Measurements from ENCODE around the gene BORCS5.

Gene BORCS5

GRCh38 chr12:12439636-12440035 lies 82.8 kb downstream of the BORCS5 start:
- Histone ChIP-seq H3K27me3 (no peaks in the 10 kb centered on the region), H3K4me1 (peaks cover 0 to 37% (median 29%) of the 10 kb centered on the region in 4 donors), H3K4me3 (no peak overlapping the region), H3K27ac (no peak overlapping the region), H3K36me3 (peaks cover 0 to 9% (median 0%) of the 10 kb centered on the region in 3 donors), H3K9me3 (no peaks in the 10 kb centered on the region)
- intact Hi-C loops (cut with DNase I; ENCODE audit: low total_unique reads) = no loop called here
- DNase-seq = peak in 1 of 2 donors; percentile 28
- no peak for TF ChIP-seq CTCF (IDR thresholded peaks at IDR 0.05)

DNA sequence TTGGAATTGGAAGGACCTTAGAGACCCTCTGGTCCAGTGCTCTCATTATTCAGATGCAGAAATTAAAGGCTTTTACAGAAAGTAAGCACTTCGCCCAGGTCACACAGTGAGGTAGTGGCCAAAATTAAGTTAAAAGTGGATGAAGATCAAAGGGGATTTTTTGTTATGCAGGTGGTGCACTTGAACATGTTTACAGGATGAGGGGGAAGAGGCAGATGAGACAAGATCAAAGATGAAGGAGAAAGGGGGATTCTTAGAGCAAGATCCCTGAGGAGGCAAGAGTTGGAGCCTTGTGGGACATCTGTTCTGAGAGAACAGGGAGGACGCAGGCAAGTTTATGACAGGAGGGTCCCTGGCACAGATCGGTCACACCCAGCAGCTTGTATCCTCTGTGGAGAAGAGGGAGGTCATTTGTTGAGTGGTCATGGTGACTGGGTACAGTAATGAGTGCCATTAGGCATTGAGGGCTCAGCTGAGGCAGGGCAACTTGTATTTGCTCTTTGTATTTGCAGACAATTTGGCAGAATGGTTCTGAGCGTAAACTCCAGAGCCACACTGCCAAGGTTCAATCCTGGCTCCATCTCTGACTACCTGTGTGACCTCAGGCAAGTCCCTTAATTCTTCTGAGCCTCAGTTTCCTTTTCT lies 84.0 kb downstream of the BORCS5 start:
- TF ChIP-seq CTCF (IDR thresholded peaks at IDR 0.05) = no peak
- peaks cover 0 to 7% (median 0%) of the 10 kb centered on the region in 3 donors for H3K36me3 ChIP-seq
- H3K27ac ChIP-seq = peak overlapping the region; percentile 51 to 70
- peaks cover 0 to 37% (median 31%) of the 10 kb centered on the region in 4 donors for H3K4me1 ChIP-seq
- H3K27me3 ChIP-seq = no peaks in the 10 kb centered on the region
- no peaks in the 10 kb centered on the region for H3K9me3 ChIP-seq
- H3K4me3 ChIP-seq = no peak overlapping the region
- intact Hi-C loops (cut with DNase I; ENCODE audit: low total_unique reads) = no loop called here
- no peak for DNase-seq

DNA sequence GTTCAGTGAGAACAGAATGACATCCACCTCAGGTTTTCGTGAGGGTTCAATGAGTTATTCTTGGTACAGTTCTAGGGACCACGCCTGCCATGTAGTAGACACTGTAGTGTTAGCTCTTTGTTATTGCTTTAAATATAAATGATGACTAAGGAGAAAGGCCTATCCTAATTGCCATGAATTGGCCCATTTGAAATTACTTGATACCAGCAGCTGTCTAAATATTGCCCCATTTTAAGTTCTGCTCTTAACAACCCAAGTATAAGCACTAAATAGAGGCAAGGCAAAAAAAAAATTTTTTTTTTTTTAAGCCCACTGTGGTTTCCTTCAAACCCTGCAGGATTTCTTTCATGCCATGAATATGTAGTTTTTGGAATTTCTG lies 84.5 kb downstream of the BORCS5 start:
- H3K4me1 ChIP-seq = peaks cover 0 to 37% (median 31%) of the 10 kb centered on the region in 4 donors
- no peak for TF ChIP-seq CTCF (IDR thresholded peaks at IDR 0.05)
- peak overlapping the region; percentile 51 to 70 for H3K27ac ChIP-seq
- peaks cover 0 to 2% (median 0%) of the 10 kb centered on the region in 3 donors for H3K36me3 ChIP-seq
- H3K9me3 ChIP-seq = no peaks in the 10 kb centered on the region
- DNase-seq = no peak
- no peaks in the 10 kb centered on the region for H3K27me3 ChIP-seq
- intact Hi-C loops (cut with DNase I; ENCODE audit: low total_unique reads) = no loop called here
- no peak overlapping the region for H3K4me3 ChIP-seq

DNA sequence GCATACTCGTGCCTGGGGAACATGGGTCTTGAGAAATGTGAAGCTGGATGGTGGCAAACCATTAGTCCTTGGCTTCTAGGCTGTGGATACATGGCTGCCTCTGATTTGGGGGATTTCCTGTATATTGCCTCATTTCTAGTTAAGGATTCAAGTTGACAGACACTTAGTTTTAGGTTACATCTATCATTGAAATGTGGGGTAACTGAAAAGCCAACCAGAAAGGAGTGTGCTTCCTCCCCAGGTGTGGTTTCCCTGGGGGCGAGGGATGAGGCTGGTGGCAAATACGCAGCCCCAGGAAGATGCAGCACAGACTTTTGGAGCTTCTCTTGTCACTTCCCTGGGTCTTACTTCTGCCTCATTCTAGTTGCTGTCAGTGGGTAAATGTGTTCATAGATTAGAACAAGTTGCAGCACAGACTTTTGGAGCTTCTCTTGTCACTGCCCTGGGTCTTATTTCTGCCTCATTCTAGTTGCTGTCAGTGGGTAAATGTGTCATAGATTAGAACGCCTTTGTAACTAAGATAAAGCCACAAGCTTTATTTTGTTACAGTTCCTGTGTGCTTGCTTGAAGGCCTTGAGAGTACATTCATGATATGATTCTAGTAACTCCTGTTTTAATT lies 85.1 kb downstream of the BORCS5 start:
- Histone ChIP-seq H3K27ac (peak overlapping the region; percentile 51 to 70), H3K4me1 (peaks cover 0 to 37% (median 31%) of the 10 kb centered on the region in 4 donors), H3K27me3 (no peaks in the 10 kb centered on the region), H3K9me3 (no peaks in the 10 kb centered on the region), H3K36me3 (no peaks in the 10 kb centered on the region), H3K4me3 (no peak overlapping the region)
- no peak for TF ChIP-seq CTCF (IDR thresholded peaks at IDR 0.05)
- DNase-seq = no peak
- intact Hi-C loops (cut with DNase I; ENCODE audit: low total_unique reads) = no loop called here

GRCh38 chr12:12442548-12443071 lies 85.7 kb downstream of the BORCS5 start:
- intact Hi-C loops (cut with DNase I; ENCODE audit: low total_unique reads) = no loop called here
- no peak for DNase-seq
- peaks cover 0 to 41% (median 32%) of the 10 kb centered on the region in 4 donors for H3K4me1 ChIP-seq
- TF ChIP-seq CTCF (IDR thresholded peaks at IDR 0.05) = no peak
- H3K27ac ChIP-seq = peak overlapping the region; percentile 51 to 70
- no peaks in the 10 kb centered on the region for H3K9me3 ChIP-seq
- H3K36me3 ChIP-seq = no peaks in the 10 kb centered on the region
- H3K4me3 ChIP-seq = no peak overlapping the region
- no peaks in the 10 kb centered on the region for H3K27me3 ChIP-seq

Data from tibial artery (tissue), 4 donors.